GM18868 (cell line): ENCODE measurements around the gene CEP350.
"Not testable (repeated sequence)": the region's sequence is repeated elsewhere in the genome, so short reads cannot be mapped to it uniquely, and the experiment has no call there.

ENCODE experiments used
- ATAC-seq: cut with Tn5 transposase; IDR thresholded peaks from one replicate; pipeline ENCODE4 v1.9.1; 2021; ENCODE audit warnings: mild to moderate bottlenecking, moderate library complexity; ENCODE audit not compliant: unreplicated experiment

CEP350 gene

DNA sequence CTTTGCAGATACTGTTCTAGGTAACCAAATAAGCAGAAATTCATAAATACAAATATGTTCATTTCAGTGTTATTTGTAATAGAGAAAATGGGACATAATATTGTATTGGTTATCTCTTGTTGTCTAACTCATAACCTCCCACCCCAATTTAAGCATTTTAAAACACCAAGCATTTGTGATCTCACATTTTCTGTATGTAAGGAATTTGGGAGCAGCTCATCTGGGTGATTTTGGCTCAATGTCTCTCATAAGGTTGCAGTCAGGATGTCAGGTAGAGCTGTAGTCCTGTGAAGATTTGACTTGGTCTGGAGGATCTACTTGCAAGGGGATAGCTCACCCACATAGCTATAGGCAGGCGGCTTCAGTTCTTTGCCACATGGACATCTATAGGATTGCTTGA, 29.5 kb downstream of the CEP350 start:
- ATAC-seq = no peak

DNA sequence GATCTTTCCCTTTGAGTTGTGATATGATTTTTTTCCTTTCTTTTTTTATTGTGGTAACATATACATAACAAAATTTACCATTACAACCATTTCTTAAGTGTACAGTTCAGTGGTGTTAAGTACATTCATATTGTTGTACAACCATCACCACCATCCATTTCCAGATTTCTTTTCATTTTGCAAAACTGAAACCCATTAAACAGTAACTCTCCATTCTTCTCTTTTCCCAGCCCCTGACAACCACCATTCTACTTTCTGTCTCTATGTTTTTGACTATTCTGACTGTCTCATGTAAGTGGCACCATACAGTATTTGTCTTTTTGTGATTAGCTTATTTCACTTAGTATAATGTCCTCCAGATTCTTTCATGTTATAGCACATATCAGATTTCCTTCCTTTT, 30.3 kb downstream of the CEP350 start:
- ATAC-seq = no peak

DNA sequence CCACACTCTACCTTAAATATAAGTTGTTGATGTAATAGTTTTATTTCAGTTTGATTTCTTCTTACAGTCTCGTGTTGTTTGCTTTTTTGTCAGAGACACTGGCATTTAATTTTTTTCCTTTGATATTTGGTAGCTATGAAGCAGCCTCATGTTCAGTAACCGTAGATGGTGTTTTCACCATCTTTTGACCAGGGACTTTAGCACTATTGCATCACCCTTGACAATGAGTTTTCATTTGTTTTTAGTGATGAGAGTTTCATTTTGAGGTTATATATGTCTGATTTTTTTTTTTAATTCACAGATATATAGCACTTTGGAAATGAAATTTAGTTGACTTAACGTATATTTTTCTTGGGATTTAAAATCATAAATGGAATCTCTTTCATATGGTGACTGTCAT, 36.2 kb downstream of the CEP350 start:
- no peak for ATAC-seq

DNA sequence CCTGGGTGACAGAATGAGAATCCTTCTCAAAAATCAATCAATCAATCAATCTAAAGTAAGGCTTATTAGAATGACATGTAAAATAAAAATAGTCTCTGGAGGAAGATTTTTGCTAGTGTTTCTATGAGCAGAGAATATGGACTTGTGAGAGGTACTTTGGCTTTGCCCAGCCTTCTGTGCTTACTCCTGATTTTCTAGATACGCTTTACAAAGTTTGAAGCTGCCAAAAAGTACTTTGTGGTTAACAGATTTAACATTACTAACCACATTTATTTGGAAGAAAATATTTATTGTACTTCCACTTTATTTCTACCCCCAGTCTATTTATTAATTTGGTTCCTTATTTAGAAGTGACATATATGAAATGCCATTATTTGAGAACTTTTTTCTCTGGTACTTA, 41.0 kb downstream of the CEP350 start:
- ATAC-seq = no peak

DNA sequence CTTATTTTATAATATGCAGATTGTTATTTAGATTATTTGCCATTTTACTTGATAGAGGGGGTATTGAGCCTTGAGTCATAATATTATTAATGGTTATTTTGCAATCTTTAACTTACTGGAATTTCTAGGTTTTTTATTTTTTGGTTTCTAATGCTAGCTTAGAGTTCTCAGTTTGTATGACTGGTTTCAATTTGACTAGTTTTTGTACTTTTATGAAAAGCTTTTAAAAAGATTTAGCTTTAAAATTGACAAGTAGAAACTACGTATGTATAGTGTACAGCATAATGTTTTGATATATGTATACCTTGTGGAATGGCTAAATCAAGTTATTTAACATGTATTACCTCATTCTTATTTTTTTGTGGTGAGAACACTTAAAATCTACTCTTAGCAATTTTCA, 41.5 kb downstream of the CEP350 start:
- peak; percentile 75 for ATAC-seq

DNA sequence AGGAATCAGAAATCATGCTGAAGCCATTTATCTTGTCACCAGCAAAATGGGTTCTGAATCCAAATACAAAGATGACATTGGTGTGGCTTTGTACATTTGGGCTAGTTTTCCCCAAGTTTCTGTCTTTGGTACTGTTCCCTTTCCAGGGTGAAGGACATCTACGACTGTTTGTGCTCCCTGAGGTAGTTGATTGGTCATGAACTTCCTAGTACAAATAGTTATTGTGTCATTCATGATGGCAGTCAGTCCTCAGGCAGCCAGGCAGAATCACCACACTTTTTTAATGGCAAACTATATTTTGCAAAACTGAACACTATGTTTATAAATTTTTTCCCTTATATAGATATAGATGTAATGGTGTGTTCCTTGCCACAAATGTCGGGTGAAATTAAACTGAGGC, 46.0 kb downstream of the CEP350 start:
- ATAC-seq = no peak

DNA sequence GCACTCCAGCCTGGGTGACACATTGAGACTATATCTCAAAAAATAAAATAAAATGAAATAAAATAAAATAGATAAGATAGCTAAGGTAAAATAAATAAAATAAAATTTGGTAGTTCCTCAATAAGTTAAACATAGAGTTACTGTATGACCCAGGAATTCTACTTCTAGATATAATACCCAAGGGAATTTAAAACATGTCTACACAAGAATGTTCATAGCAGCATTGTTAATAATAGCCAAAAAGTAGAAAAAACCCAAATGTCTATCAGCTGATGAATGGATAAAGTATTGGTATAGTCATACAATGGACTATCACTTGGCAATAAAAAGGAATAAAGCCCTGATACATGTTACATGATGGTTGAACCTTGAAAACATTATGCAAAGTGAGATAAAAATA, 47.8 kb downstream of the CEP350 start:
- no peak for ATAC-seq

DNA sequence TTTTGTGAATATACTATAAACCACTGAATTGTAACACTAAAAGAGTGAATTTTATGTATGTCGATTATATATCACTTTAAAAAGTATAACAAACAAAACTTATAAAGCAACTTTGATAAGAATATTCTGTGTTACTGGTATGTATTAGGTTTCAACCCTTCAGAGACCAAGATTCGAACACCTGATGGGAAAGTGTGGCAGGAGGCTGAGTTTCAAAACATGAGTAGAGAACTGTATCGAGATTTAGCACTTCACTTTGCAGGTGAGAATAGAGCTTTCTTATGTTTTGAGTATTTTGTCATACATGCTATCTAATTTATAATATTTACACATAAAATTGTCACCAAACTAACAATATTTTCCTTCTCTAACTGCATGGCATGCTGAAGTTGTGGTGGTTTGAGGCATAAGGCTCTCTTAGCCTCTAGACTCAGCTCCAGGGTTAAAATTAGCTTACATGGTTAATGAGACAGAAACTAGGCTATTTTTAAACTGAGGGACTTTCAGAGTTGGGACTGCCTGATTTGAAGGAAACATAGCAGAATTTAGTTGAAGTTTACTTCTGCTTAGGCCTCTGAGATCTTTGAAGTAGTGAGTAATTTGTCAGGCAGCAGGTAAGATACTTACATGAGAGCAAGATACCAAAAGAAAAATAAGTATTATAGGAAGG, 48.6 kb downstream of the CEP350 start:
- ATAC-seq = peak; percentile 94

DNA sequence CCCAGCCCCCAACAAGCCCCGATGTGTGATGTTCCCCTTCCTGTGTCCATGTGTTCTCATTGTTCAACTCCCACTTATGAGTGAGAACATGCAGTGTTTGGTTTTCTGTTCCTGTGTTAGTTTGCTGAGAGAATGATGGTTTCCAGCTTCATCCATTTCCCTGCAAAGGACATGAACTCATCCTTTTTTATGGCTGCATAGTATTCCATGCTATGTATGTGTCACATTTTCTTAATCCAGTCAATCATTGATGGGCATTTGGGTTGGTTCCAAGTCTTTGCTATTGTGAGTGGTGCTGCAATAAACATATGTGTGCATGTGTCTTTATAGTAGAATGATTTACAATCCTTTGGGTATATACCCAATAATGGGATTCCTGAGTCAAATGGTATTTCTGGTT, 52.2 kb downstream of the CEP350 start:
- not testable (repeated sequence) for ATAC-seq

DNA sequence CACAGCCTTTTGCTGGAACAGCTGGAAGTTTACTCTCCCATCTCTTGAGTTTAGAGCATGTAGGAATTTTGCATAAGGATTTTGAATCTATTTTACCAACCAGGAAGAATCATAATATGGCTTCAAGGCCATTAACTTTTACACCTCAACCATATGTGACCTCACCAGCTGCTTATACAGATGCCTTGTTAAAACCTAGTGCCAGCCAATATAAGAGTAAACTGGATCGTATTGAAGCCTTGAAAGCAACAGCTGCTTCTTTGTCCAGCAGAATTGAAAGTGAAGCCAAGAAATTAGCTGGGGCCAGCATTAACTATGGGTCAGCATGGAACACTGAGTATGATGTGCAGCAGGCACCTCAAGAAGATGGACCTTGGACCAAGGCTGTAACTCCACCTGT, 65.4 kb downstream of the CEP350 start:
- ATAC-seq = no peak

DNA sequence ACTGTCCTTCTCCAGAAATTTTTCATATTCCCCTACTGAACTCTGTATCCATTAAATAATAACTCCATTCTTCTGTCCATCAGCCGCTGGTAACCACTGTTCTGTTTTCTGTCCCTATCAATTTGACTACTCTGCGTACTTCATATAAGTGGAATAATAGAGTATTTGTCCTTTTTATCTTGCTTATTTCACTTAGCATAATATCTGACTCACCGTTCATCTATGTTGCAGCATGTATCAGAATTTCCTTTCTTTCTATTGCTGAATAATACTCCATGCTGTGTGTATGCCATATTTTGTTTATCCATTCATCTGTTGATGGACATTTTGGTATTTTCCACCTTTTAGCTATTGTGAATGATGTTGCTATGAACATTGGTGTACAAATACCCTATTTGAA, 71.9 kb downstream of the CEP350 start:
- ATAC-seq = no peak

DNA sequence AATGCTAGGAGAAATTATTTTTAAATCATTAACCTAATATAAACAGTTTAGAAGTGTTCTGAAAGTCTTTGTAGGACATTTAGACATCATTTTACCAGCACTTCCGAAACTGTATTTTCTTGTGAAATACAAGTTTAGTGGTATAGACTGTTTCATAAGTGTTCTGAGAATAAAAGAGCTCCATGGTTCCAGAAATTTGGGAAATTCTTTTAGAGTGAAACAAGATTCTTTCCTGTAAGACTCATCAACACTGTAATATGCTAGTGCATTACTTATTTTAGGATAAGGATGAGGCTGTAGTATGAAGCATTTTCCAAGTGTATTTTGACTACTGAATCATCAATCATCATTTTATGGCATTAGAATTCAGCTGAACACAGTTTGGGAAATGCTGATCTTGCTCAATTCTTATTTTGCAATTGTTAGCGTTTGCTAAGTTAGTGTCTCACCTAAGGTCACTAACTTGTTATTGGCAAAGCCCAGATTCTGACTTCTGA, 73.4 kb downstream of the CEP350 start:
- no peak for ATAC-seq

DNA sequence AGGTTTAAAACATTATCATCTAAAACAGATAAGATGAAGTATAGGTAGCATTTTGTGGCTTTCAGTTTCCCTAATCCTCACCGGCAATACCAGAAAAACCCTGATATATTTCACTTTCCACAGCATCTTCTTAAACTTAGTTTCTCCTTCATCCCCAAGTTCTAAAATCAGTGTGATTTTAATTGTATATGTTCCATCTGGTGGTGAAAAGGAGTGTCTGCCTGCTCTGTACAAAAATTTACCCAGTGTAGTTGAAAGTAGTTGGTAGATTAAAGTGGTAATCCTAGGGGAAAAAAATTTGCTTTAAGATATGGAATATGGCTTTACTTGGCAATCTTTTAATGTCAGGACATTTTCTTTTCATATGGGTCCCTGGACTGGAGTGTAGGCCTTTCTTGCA, 74.3 kb downstream of the CEP350 start:
- ATAC-seq = no peak

DNA sequence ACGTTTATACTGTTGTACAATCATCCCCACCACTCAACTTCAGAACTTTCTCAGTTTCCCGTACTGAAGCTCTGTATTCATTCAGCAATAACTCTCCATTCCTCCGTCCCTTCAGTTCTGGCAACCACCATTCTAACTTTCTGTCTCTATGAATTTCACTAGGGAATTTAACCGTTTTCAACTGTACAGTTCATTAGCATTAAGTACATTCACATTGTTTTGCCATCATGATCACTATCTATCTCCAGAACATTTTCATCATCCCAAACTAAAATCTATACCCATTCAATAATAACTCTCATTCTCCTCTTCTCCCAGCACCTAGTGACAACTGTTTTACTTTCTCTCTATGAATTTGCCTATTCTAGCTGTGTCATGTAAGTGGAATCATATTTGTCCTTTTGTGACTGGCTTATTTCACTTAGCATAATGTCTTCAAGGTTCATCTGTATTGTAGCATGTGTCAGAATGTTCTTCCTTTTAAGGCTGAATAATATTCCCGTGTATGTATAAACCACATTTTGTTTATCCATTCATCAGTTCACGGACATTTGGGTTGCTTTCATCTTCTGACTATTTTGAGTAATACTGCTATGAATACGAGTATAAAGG, 75.0 kb downstream of the CEP350 start:
- ATAC-seq = no peak

DNA sequence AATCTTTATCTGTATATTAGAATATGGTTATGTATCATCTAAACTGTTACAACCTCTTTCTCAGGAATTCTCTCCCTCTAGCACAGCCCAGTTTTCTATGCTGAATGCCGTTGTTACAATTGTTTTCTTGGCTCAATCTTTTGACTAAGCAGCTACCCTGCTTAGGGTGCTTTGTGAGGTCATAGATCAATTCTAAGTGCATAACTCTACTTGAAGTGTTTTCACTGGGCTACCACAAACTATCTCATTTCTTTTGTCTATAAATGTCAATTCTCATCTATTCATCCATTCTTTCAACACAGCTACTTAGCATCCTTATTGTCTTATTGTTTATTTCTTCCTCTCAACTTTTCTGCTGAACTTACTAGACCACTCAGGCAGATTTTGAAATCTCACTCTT, 77.1 kb downstream of the CEP350 start:
- ATAC-seq = no peak

DNA sequence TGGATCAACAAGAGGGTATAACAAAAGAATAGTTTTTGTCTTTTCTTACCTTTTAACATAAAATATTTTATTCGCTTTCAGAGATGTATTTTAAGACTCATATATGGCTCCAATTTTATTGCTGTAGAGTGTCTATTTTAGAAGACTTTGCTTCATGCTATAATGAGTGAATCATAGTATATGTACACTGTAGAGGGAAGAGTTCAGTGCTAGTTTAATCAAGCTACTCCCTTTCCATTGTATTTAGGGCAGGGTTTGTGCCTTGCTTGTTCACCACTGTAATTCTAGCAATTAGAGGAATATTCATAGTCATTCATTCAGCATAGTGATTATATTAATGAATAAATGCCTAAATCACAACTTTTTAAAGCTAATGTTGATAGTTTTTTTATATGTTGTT, 78.8 kb downstream of the CEP350 start:
- ATAC-seq = no peak

DNA sequence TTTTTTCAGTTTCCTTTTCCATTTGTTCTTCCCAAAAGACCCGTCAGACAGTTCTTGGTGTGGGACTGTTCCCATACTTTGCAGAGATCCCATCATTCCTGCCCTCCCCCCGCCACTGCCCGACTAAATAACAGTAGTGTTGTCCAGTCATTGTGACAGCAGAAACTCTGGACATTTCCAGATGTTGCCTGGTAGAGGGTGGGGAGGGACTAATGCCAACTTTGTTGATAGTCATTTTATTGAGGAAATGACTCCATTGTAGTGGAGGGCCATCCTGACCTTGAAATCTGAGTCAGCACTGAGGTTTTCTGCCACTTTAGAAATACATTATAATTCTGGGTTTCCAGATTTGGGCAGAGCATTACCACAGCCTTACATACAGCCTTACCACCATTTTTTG, 85.4 kb downstream of the CEP350 start:
- no peak for ATAC-seq

DNA sequence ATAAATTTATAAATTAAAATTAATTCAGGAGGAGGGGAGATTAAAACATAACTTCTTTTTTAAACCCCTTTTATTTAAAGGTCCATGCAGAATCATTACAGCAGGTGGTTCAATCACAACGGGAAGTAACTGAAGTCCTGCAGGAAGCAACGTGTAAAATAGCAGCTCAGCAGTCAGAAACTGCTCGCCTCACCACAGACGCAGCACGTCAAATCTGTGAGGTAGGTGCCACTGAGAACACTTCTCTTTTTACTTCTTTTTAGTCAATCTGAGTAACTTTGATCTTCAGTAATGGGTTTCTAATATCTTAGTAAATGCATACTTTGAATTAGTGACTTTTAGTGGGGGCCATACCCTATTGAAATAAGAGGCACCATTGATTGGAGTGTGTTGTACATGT, 87.0 kb downstream of the CEP350 start:
- ATAC-seq = no peak

DNA sequence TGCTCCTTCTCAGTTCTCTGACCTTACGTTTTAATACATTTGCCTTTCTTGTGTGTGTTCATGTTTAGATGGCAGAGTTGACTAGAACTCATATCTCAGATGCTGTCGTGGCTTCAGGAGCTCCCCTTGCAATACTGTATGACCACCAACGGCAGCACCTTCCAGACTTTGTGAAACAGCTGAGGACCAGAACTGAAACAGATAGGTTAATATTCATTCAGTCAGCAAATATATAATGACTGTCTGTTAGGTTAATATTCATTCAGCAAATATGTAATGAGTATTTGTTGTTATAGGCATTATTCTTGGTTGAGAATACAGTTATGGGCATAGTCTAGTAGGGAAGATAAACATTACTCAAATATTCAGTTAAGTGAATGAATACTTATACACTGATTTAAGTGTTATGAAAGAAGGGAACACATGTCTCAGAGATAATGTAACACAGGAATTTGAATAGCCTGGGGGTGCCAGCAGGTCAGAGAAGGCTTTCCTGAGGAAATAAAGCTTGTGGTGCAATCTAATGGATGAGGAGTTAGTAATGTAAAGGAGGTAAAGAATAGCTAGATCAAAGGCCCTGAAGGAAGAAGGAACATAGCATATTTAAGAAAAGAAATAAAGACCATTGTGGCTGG, 88.5 kb downstream of the CEP350 start:
- ATAC-seq = no peak

DNA sequence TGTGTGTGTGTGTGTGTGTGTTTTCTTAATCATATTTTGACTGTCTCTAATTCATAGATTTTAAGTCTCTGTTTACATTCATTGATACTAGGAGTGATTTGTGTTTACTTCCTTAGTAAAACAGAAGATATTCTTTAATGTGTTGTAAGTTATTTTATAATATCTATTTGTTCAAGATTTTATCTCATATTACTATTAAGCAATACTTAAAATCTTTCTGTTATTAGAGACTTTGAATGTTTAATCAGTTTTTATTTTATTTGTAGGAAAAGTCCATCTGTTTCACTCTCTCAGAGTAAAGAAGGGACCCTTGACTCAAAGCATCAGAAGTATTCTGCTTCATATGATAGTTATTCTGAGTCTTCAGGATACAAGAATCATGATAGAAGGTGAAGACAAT, 89.2 kb downstream of the CEP350 start:
- ATAC-seq = no peak

DNA sequence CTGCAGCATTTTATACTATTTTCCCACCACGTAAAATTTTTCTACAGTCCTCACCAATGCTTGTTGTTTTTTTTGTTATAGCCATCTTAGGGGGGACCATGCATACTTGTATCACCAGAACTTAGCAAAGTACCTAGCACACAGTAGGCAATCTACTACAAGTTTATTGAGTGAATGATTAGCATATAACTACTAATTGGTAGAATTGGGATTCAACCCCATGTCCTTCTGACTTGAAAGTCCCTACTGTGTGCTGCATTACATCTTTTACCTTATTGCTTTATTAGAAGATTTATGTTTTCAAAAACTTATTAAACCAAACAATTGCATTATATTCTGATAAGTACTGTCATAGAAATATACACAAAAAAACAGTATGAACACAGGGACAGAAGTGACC, 92.1 kb downstream of the CEP350 start:
- no peak for ATAC-seq
